Kidney epithelial cell (primary cell): ENCODE data around the gene RAPGEF1. TPM values are rescaled to one million over a fixed set of nuclear protein-coding genes. Genes with fewer than 3 reads are reported as not detected.

ENCODE experiments used
- DNase-seq: peaks from one replicate; pipeline ENCODE4 v3.0.0-alpha.2; 2010; ENCODE audit warnings: low read depth
- H3K27me3 ChIP-seq: 2 replicates; pipeline ENCODE4 v1.6.0; 2011; ENCODE audit warnings: low read length; ENCODE audit not compliant: control insufficient read depth, insufficient read depth
- H3K36me3 ChIP-seq: 2 replicates; pipeline ENCODE4 v1.5.1; 2011; ENCODE audit warnings: low read length; ENCODE audit not compliant: control insufficient read depth, insufficient read depth
- H3K4me3 ChIP-seq: 2 replicates; pipeline ENCODE4 v1.5.1; 2011; ENCODE audit warnings: low read depth, mild to moderate bottlenecking, control low read depth, low read length
- CTCF ChIP-seq: IDR thresholded peaks from 2 replicates; pipeline ENCODE4 v1.5.1; 2011; ENCODE audit warnings: mild to moderate bottlenecking, moderate library complexity, low read length, control low read depth, inconsistent platforms; ENCODE audit not compliant: insufficient read depth, poor library complexity, severe bottlenecking
- total RNA-seq: library from RNA; depleted of rRNA; stranded (reverse); fragments of >200 nt; gene quantifications from 2 replicates; pipeline ENCODE4 v1.2.3, GENCODE V29; 2015

RAPGEF1 gene
- total RNA-seq, 1 donor from 2014 or later: 43.5 TPM

GRCh38 chr9:131776473-131776872, 36.6 kb upstream of the RAPGEF1 start:
- H3K27me3 ChIP-seq: peaks cover 4% of the 10 kb centered on the region
- H3K4me3 ChIP-seq: no peak overlapping the region
- no peaks in the 10 kb centered on the region for H3K36me3 ChIP-seq
- TF ChIP-seq CTCF: no peak
- DNase-seq: no peak

DNA sequence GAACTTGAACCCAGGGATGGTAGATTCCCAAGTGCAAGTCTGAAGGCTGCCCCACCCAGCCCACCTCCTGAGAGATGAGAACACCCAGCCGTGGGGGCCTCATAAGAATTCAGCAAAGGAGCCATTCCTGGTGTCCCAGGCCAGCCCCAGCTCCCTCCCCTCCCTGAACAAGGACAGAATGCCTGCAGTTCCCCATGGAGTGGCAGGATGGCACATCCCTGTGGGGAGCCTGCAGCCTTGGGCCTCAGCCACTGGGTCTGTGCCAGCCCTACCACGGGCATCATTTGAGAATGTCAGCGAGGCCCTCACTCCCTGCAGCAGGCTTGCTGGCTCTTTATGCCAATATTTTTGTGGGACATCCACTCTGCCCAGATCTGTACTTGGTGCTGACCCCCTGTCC, 36.2 kb upstream of the RAPGEF1 start:
- Histone ChIP-seq H3K27me3 (peaks cover 4% of the 10 kb centered on the region), H3K4me3 (no peak overlapping the region), H3K36me3 (no peaks in the 10 kb centered on the region)
- TF ChIP-seq CTCF: no peak
- DNase-seq: no peak

- no peak for DNase-seq
- H3K27me3 ChIP-seq: peaks cover 4% of the 10 kb centered on the region
- H3K4me3 ChIP-seq: no peak overlapping the region
- H3K36me3 ChIP-seq: no peaks in the 10 kb centered on the region
- TF ChIP-seq CTCF: no peak
Observed at GRCh38 chr9:131774636-131775035, 34.8 kb upstream of the RAPGEF1 start.

GRCh38 chr9:131773911-131774379, 34.1 kb upstream of the RAPGEF1 start:
- Histone ChIP-seq H3K36me3 (no peaks in the 10 kb centered on the region), H3K4me3 (no peak overlapping the region), H3K27me3 (peaks cover 4% of the 10 kb centered on the region)
- no peak for TF ChIP-seq CTCF
- peak; percentile 9 for DNase-seq

GRCh38 chr9:131772940-131773339, 33.1 kb upstream of the RAPGEF1 start:
- no peak for TF ChIP-seq CTCF
- Histone ChIP-seq H3K4me3 (no peak overlapping the region), H3K27me3 (peaks cover 4% of the 10 kb centered on the region), H3K36me3 (no peaks in the 10 kb centered on the region)
- DNase-seq: no peak

DNA sequence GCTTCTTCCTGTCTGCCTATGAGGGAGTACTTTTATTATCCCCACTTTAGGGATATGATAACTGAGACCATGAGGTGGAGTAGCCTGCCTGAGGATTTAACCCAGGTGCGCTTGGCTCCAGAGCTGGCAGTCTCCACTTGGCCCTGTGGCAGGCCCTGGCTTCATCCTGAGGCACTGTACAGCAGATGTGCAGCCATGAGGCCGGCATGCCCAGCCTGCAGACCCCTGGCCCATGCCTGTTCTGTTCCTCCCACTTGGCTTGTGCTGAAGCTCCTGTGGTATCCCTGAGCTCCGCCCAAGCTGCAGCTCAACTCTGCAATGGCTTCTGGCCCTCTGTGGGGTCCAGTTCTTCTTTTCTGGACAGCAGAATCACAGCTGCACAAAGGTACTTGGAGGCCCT, 31.8 kb upstream of the RAPGEF1 start:
- no peak overlapping the region for H3K4me3 ChIP-seq
- H3K36me3 ChIP-seq: no peaks in the 10 kb centered on the region
- no peak for TF ChIP-seq CTCF
- DNase-seq: no peak
- no peaks in the 10 kb centered on the region for H3K27me3 ChIP-seq
